ENCODE data around the gene TMEM269.

DNA sequence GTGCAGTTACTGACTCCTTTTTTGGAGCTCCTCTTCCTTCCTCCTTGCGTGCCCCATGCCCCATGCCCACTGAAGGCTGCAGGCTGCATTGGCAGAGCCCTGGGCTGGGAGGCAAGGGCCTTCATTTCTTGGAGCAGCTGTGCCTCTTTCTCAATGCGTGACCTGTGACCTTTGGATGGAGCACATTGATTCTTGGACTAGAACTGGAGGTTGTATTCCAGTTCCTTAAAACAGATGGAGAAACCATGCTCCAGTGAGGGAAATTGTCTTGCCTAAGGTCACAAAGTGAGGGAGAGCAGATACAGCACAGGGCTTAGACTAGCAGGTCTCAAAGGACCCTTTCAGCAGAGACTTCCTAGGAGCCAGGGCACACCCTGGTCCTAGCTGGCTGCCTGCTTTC lies 9.0 kb downstream of the TMEM269 start:
- TF ChIP-seq POLR2A (IDR thresholded peaks at IDR 0.05; ENCODE audit: low read depth, low read length) (no peak), POLR2AphosphoS5 (IDR thresholded peaks at IDR 0.05; ENCODE audit: low read depth, low read length) (no peak), TAF1 (IDR thresholded peaks at IDR 0.05; ENCODE audit: low read depth, low read length) (no peak), SPI1 (IDR thresholded peaks at IDR 0.05; ENCODE audit: low read depth, low read length) (no peak), PAX5 (IDR thresholded peaks at IDR 0.05; ENCODE audit: insufficient read depth, low read length, severe bottlenecking) (no peak)
